ELR (cell line): Measurements from ENCODE around the gene GSG1.
"Not testable (repeated sequence)": the region's sequence is repeated elsewhere in the genome, so short reads cannot be mapped to it uniquely, and the experiment has no call there.

Experiments
- DNase-seq: peaks from one replicate; pipeline ENCODE4 v3.0.0-alpha.2; 2015; ENCODE audit warnings: low read depth

GSG1 gene

DNA sequence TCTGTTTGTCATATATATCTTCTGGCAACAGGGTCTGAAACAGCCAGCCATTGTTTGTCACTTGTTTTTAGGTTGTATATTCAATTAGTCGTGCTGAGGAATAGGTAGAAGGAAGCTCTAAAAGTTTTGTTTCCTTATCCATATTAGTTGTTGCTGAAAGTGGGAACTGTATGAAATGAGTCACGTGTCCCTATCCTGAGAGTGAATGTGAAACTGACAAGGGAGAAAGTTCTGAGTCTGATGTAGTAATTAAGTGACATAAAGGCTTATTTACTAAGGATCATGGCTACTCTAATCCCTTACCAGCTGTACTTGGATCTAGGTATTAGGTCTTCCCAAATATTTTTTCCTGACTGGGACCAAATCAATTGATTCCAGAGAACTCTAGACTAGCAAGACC is 42.9 kb downstream of the GSG1 start:
- no peak for DNase-seq

DNA sequence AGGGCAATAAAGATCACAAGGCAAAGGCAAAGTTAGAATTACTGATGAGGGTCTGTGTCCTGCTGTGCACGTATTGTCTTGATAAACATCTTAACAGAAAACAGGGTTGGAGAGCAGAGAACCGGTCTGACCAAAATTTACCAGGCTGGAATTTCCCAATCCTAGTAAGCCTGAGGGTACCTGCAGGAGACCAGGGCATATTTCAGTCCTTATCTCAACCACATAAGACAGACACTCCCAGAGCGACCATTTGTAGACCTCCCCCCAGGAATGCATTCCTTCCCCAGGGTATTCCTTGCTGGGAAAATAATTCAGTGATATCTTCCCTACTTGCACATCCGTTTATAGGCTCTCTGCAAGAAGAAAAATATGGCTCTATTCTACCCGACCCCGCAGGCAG is 49.9 kb downstream of the GSG1 start:
- not testable (repeated sequence) for DNase-seq

DNA sequence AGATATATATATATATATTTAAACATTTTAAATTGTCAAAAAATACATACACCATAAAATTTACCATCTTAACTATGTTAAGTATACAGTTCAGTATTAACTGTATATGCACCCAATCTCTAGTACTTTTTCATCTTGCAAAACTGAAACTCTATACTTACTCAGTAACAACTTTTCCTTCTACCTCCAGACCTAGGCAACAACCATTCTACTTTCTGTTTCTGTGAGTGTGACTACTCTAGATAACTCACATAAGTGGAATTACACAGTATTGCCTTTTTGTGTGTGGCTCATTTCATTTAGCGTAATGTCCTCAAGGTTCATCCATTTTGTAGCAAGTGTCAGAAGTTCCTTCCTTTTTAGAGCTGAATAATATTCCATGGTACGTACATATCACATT is 51.0 kb downstream of the GSG1 start:
- DNase-seq: no peak

DNA sequence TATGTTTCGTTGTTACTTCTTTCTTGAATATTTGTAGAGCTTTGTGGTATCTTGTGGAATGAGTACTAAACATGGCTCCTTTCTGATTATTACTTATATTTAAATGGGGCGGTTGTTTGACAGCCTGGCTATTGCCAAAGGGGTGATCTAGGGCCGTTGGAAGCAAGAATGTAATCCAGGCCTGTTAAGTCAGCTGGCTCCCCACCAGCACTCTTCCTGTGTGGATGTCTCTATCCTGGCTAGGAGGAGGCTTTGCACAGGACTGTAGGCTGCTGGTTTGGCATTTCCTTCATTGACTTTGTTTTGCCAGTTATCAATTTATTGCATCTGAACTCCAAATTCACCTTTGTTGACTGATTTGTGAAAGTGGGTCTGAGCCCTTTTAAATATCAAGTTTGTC is 53.7 kb downstream of the GSG1 start:
- DNase-seq: peak; percentile 41

DNA sequence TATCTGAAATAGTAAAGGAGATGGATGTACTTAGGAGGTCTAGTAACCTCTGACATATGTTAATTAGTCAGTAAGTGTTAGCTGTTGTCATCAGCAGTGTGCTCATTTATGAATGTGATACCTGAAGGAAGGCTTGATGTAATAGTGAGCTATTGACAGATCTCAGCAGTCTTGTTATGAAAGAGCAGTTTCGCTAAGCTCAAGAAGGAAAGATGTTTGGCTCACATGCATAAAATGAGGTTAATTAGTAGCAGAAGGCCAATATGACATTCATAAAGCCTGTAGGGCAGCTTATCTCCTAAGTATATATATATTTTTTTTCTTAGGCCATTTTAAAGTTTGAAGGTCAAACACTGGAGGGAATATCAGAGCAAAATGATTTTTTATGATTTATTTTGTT is 56.5 kb downstream of the GSG1 start:
- no peak for DNase-seq

DNA sequence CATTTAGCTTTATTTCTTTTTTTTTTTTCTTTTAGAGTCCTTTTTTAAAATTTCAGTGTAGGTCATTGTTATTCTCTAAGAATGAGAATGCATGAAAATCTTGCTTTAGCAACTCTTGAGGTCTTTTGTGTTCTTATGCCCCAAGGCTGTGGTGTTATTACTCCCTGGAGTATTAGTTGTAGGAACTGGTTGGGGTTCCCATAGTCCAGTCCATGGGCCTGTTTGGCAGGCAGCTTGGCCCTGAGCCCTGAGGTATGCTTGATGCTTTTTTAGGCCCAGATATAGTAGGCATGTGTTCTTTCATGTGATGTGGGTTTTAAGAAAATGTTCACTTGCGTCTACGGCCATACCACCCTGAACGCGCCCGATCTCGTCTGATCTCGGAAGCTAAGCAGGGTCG is 57.7 kb downstream of the GSG1 start:
- DNase-seq: no peak

DNA sequence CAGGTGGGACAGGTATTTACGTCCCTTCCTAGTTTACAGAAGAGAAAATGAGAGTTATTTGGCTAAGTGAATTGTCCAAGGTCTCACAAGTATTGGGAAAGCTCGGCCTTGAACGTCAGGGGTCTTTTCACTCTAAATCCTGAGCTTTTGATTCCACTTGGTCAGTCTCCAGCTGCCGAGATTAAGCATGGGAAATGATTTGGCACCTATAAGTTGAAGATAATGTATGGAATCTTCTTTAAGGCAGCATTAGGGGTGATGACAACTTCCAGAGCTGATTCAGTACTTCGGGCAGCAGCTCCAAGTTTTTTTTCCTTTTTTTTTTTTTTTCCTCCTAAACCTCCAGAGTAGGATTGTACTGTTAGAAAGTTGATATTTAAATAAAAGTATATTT is 58.6 kb downstream of the GSG1 start:
- peak; percentile 41 for DNase-seq

DNA sequence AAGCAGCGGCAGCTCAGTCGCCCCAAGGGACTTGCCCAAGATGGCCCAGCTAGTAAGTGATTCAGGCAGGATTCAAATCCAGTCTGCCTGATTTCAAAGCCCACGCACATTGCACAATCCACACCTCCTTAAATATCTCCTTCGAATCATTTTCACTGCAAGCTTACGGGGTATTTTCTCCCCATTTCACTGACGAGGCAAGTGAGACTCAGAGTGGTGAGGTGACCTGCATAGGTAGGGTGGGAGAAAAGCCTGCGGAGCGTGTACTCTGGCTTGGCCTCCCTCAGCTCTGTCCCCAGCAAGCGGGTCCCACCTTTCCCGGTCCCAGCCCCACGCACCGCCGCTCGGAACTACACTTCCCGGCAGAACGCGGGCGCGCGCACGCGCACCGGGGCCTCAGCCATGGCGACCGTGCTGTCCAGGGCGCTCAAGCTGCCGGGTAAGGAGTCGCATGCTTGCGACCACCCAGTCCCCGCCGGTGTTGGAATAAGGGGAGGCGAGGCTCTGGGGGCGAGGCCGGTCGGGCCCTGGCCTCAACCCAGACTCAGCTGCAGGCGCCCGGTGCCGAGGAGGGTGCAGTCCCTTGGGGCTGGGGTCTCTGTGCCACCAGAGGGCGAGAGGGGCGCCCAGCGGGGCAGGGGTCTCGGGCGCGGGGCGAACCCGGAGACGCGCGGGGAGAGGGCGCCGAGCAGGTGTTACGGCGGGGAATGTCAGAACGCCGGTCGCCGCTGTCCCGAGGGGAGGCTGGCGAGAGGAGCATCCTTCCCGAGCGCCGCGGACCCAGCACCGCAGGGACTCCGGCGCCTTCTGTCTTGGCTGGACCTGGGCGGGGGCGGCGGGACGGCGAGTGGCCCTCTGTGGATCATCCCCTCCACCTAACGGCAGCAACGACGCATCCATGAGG is 59.2 kb downstream of the GSG1 start, which contains the start of gene FAM234B:
TSS of gene FAM234B (plus strand) at position 380 of the 904 bp plus-strand sequence. CDS start at position 403, 23 bp downstream.
- DNase-seq: peak; percentile 75

DNA sequence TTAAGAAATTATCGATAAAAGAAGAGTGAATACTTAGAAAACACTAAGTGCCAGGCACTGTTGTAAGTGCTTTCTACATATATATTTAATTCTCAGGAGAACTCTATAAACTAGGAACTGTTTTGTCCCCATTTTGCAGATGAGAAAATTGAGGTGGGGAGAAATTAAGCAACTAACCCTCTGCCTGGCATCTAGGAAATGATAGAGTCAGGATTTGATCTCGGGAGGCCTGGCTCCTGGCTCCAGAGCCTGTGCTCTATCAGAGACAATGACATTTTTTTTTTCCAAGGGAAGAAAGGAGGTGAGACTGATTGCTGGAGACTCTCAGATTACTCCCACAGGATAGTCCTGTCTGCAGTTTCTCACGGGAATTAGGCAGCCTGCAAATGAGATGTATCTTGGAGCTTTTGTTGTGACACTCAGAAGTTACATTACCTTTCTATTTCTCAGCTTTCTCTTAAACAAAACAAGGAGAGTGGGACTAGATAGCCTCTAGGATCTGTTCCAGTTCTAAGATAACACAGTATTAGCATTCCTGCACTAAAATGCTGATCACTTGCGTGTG is 60.7 kb downstream of the GSG1 start:
- DNase-seq: no peak

DNA sequence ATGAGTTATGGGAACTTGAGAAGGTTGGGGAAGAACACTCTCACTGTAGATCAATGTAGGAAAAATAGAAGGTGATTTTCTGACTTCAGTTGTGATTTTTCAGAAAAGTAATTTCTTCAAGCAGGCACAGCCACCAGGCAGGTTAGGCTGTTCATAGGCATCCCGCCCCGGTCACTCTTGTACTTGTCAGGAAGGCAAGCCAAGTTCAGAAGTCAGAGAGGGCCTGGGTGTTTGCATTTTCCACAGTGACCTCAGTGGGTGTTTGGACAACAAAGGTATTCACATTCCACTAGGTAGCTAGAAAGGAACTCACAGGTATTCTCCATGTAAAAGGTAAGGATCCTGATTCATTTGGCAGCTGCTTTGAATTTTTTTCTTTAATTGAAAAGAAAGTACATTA is 62.2 kb downstream of the GSG1 start:
- no peak for DNase-seq

DNA sequence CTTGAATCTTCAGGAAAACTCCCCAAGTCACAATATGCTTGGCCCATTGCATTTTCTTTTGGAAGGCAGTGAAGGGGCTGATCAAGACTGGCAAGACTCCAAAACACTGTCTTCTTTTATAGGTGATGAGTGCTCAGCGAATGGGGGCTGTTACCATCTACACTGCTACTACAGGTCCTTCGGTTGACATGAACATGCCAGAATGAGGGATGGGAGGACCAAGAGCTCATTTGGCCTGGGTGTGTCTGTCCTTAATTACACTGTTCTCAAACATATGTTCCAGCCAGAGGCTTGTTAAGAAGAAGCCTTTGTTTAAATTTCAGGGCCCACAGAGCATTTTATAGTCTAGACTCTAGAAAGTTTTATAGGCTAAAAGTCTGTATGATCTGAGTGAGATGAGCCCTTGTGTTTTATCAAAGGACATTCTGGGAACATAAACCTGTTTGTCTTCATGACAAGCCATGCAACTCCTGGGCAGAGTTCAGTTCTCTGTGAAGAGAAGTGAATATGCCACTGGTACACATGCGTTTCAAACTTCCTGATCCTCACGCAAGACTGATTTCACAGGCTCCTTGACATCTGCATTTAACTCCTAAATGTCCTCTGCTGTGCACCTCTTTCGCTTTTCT is 64.0 kb downstream of the GSG1 start:
- DNase-seq: no peak

DNA sequence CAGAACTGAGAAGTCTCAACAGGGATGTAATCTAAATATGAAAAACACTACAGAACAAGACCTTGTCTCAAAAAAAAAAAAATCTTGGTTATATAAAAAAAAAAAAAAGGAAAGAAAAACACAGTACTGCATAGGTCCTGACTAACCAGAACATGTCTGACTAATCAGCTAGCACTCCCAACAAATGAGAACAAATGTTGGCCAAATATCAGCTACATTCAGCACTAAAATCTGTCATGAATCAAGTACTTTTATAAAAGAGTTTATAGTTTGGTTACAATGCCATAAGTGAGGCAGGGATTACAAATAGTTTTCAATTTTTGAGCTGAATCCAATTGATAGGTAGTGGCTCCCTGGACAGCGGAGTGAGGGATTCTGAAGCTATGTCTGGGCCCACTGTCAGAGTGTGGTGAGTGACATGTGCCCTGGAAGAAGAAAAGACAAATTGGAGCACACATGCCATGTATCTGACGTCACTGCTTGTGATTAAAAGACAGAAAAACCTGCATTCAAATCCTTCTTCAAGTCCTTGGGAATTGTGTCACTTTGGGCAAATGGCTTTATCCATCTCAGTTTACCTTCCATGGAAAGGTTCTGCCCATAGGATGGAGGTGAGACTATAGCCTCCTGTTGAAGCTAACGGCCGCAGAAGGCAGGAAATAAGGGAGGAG is 64.8 kb downstream of the GSG1 start:
- DNase-seq: peak; percentile 56

DNA sequence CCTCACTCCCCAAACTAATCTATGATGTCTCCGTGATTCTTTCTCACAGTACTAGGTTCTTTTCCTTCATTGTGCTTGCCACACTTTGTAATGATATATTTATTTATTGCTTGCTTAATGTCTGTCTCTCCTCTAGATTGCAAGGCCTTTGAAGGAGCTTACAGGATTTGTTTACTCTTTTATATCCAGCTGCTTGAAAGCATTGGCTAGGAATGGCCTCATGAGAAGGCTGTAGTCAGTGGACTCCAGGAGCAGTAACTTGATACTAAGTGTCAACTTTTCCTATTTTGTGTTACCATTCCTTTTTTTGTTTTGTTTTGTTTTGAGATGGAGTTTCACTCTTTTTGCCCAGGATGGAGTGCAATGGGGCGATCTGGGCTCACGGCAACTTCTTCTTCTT is 66.6 kb downstream of the GSG1 start:
- no peak for DNase-seq

DNA sequence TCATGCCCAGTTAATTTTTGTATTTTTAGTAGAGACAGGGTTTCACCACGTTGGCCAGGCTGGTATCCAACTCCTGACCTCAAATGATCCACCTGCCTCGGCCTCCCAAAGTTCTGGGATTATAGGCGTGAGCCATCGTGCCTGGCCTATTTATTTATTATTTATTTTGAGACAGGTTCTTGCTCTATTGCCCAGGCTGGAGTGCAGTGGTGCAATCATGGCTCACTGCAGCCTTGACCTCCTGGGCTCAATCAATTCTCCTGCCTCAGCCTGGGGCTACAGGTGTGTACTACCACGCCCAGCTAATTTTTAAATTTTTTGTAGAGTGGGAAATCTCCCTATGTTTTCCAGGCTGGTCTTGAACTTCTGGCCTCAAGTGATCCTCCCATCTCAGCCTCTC is 68.1 kb downstream of the GSG1 start:
- not testable (repeated sequence) for DNase-seq
